H9 (cell line): ENCODE measurements around the gene SLC12A4. TPM values are rescaled to one million over a fixed set of nuclear protein-coding genes. Genes with fewer than 3 reads are reported as not detected.
"Not testable (repeated sequence)": the region's sequence is repeated elsewhere in the genome, so short reads cannot be mapped to it uniquely, and the experiment has no call there.

ENCODE experiments used
- DNase-seq: peaks from one replicate; pipeline ENCODE4 v3.0.0-alpha.2; 2017
- H2AFZ ChIP-seq: one replicate; pipeline ENCODE4 v1.6.1; 2013; ENCODE audit warnings: mild to moderate bottlenecking, low read length, control low read depth, moderate library complexity
- H2AK5ac ChIP-seq: 2 replicates; pipeline ENCODE4 v1.6.1; 2013; ENCODE audit warnings: low read length, control low read depth, mixed read lengths; ENCODE audit not compliant: insufficient read length
- H2BK120ac ChIP-seq: one replicate; pipeline ENCODE4 v1.6.1; 2013; ENCODE audit warnings: low read depth, mild to moderate bottlenecking, low read length, control low read depth, inconsistent platforms; ENCODE audit not compliant: poor library complexity, severe bottlenecking
- H2BK12ac ChIP-seq: 2 replicates; pipeline ENCODE4 v1.6.1; 2013; ENCODE audit warnings: low read length, control low read depth, mixed read lengths, low read depth; ENCODE audit not compliant: insufficient read length
- H2BK15ac ChIP-seq: 2 replicates; pipeline ENCODE4 v1.6.1; 2013; ENCODE audit warnings: low read depth, low read length, control low read depth
- H2BK20ac ChIP-seq: one replicate; pipeline ENCODE4 v1.6.1; 2013; ENCODE audit warnings: low read depth, mild to moderate bottlenecking, low read length, control low read depth, inconsistent platforms; ENCODE audit not compliant: poor library complexity, severe bottlenecking
- H2BK5ac ChIP-seq: 2 replicates; pipeline ENCODE4 v1.6.1; 2013; ENCODE audit warnings: low read length, control low read depth, mixed read lengths; ENCODE audit not compliant: insufficient read length
- H3K14ac ChIP-seq: 2 replicates; pipeline ENCODE4 v1.6.1; 2013; ENCODE audit warnings: low read length, control low read depth; ENCODE audit not compliant: insufficient read depth
- H3K18ac ChIP-seq: 2 replicates; pipeline ENCODE4 v1.6.1; 2013; ENCODE audit warnings: low read depth, mild to moderate bottlenecking, mixed read lengths, low read length, control low read depth; ENCODE audit not compliant: insufficient read length
- H3K23ac ChIP-seq: 2 replicates; pipeline ENCODE4 v1.6.1; 2013; ENCODE audit warnings: low read length, control low read depth, mixed read lengths, low read depth; ENCODE audit not compliant: insufficient read length
- H3K23me2 ChIP-seq: 2 replicates; pipeline ENCODE4 v1.6.1; 2013; ENCODE audit warnings: low read depth, mild to moderate bottlenecking, mixed read lengths, low read length, control low read depth; ENCODE audit not compliant: insufficient read length, poor library complexity, severe bottlenecking
- H3K27ac ChIP-seq: 2 replicates; pipeline ENCODE4 v1.5.1; 2013; ENCODE audit warnings: low read length, control low read depth, mixed read lengths, low read depth; ENCODE audit not compliant: insufficient read length
- H3K27me3 ChIP-seq: 2 replicates; pipeline ENCODE4 v1.6.1; 2013; ENCODE audit warnings: low read length, control low read depth, inconsistent platforms; ENCODE audit not compliant: insufficient read depth
- H3K4ac ChIP-seq: 2 replicates; pipeline ENCODE4 v1.6.1; 2013; ENCODE audit warnings: low read depth, mild to moderate bottlenecking, control low read depth, inconsistent platforms, low read length, moderate library complexity
- H3K4me1 ChIP-seq: 2 replicates; pipeline ENCODE4 v1.6.1; 2013; ENCODE audit warnings: low read length, control low read depth, inconsistent platforms; ENCODE audit not compliant: insufficient read depth
- H3K4me2 ChIP-seq: 2 replicates; pipeline ENCODE4 v1.6.1; 2013; ENCODE audit warnings: low read length, control low read depth, mixed read lengths; ENCODE audit not compliant: insufficient read length, insufficient read depth
- H3K56ac ChIP-seq: 2 replicates; pipeline ENCODE4 v1.6.1; 2013; ENCODE audit warnings: low read depth, mild to moderate bottlenecking, mixed read lengths, low read length, control low read depth; ENCODE audit not compliant: insufficient read length
- H3K79me1 ChIP-seq: 2 replicates; pipeline ENCODE4 v1.6.1; 2013; ENCODE audit warnings: low read depth, mild to moderate bottlenecking, moderate library complexity, low read length, control low read depth, inconsistent platforms; ENCODE audit not compliant: insufficient read depth, poor library complexity, severe bottlenecking
- H3K79me2 ChIP-seq: 2 replicates; pipeline ENCODE4 v1.6.1; 2013; ENCODE audit warnings: low read length, control low read depth, inconsistent platforms; ENCODE audit not compliant: insufficient read depth
- H3K9ac ChIP-seq: 2 replicates; pipeline ENCODE4 v1.6.1; 2013; ENCODE audit warnings: low read length, control low read depth, mixed read lengths; ENCODE audit not compliant: insufficient read length; ENCODE audit errors: extremely low read depth
- H3K9me3 ChIP-seq: one replicate; pipeline ENCODE4 v1.6.1; 2013; ENCODE audit warnings: low read depth, low read length, inconsistent platforms; ENCODE audit not compliant: control insufficient read depth
- H3T11ph ChIP-seq: one replicate; pipeline ENCODE4 v1.6.1; 2013; ENCODE audit warnings: mild to moderate bottlenecking, low read length, control low read depth, inconsistent platforms
- H4K20me1 ChIP-seq: one replicate; pipeline ENCODE4 v1.6.1; 2013; ENCODE audit not compliant: control insufficient read depth, insufficient read length, insufficient read depth
- H4K5ac ChIP-seq: 2 replicates; pipeline ENCODE4 v1.6.1; 2013; ENCODE audit warnings: low read depth, mild to moderate bottlenecking, mixed read lengths, low read length, control low read depth; ENCODE audit not compliant: insufficient read length
- H4K8ac ChIP-seq: replicated peaks from 2 replicates; pipeline ENCODE4 v1.6.1; 2013; ENCODE audit warnings: low read length, control low read depth, mixed read lengths, low read depth; ENCODE audit not compliant: insufficient read length
- H4K91ac ChIP-seq: 2 replicates; pipeline ENCODE4 v1.6.1; 2013; ENCODE audit warnings: low read depth, mild to moderate bottlenecking, moderate library complexity, mixed read lengths, low read length, control low read depth; ENCODE audit not compliant: insufficient read length
- H3K27ac Mint-ChIP-seq, 3 experiments: 2 replicates in 2 of 3; 3 replicates in 1 of 3; pipeline ENCODE4 v1.8.0; 2020 to 2021; ENCODE audit warnings: mixed read lengths in 3 of 3, mild to moderate bottlenecking in 1 of 3, moderate library complexity in 1 of 3
- H3K27me3 Mint-ChIP-seq: 2 replicates; pipeline ENCODE4 v1.8.0; 2021; ENCODE audit warnings: low read depth, mild to moderate bottlenecking, moderate library complexity, mixed read lengths
- H3K36me3 Mint-ChIP-seq, 3 experiments: 2 replicates in 2 of 3; 3 replicates in 1 of 3; pipeline ENCODE4 v1.8.0; 2020 to 2021; ENCODE audit warnings: low read depth in 3 of 3, mixed read lengths in 3 of 3; ENCODE audit not compliant: insufficient read depth in 1 of 3
- H3K4me1 Mint-ChIP-seq, 2 experiments: 2 replicates each; pipeline ENCODE4 v1.8.0; 2020; ENCODE audit warnings: mixed read lengths in 2 of 2
- H3K4me3 Mint-ChIP-seq, 2 experiments: 2 replicates in 1 of 2; 3 replicates in 1 of 2; pipeline ENCODE4 v1.8.0; 2020 to 2021; ENCODE audit warnings: mild to moderate bottlenecking in 2 of 2, mixed read lengths in 2 of 2, moderate library complexity in 1 of 2
- H3K9me3 Mint-ChIP-seq, 2 experiments: 2 replicates in 1 of 2; 3 replicates in 1 of 2; pipeline ENCODE4 v1.8.0; 2020; ENCODE audit warnings: mild to moderate bottlenecking in 2 of 2, mixed read lengths in 2 of 2, moderate library complexity in 1 of 2
- WGBS: extraction: QIAGEN DNeasy Blood & Tissue Kit; methylation state at CpG from one replicate; pipeline ENCODE4 v1.1.7; 2013; ENCODE audit warnings: missing lambda C conversion rate, low lambda C conversion rate, mixed read lengths; ENCODE audit not compliant: insufficient read length; ENCODE audit errors: extremely low coverage; 5-methylcytosine and 5-hydroxymethylcytosine counted together
- total RNA-seq: library from RNA; stranded (reverse); gene quantifications from 2 replicates; pipeline ENCODE4 v1.2.1, GENCODE V29; 2021
- TF ChIP-seq, protein P1 (sequence below): fragments of 200-600 bp; sonication (generic); conservative IDR thresholded peaks from 3 replicates; pipeline ENCODE4 v1.8.0; 2021; ENCODE audit warnings: antibody characterized with exemption, mild to moderate bottlenecking

SLC12A4 gene
- total RNA-seq, 1 experiment from 2014 or later: 46.7 TPM

DNA sequence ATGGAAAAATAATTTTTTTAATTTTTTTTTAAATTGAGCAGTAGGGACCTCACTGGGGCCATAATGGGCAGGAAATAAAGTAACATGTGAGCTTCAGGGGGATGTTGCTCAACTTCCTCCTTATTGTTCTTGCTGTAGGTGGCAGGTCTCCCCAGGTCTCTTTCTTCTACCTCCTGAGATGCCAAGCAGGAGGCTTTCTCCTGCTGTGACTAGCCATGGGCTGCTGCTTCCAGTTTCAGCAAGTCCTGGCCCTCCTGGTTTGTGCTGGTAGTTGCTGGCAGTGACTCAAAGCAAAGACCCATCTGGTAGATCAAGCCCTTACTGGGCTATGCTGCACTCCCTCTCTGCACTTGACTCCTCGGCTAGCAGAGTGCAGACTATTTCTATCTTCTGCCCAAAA lies 45.0 kb upstream of the SLC12A4 start:
- H2BK5ac ChIP-seq: no peak overlapping the region
- H4K5ac ChIP-seq: no peak overlapping the region
- no peak overlapping the region for H3K9ac ChIP-seq
- no peaks in the 10 kb centered on the region for H3K23me2 ChIP-seq
- H3T11ph ChIP-seq: no peak overlapping the region
- DNase-seq: no peak
- no peaks in the 10 kb centered on the region for H3K9me3 Mint-ChIP-seq
- H2AFZ ChIP-seq: no peak overlapping the region
- no peaks in the 10 kb centered on the region for H3K4me1 ChIP-seq
- H3K36me3 Mint-ChIP-seq: no peaks in the 10 kb centered on the region
- no peak overlapping the region for H4K8ac ChIP-seq
- TF ChIP-seq, protein P1, sequence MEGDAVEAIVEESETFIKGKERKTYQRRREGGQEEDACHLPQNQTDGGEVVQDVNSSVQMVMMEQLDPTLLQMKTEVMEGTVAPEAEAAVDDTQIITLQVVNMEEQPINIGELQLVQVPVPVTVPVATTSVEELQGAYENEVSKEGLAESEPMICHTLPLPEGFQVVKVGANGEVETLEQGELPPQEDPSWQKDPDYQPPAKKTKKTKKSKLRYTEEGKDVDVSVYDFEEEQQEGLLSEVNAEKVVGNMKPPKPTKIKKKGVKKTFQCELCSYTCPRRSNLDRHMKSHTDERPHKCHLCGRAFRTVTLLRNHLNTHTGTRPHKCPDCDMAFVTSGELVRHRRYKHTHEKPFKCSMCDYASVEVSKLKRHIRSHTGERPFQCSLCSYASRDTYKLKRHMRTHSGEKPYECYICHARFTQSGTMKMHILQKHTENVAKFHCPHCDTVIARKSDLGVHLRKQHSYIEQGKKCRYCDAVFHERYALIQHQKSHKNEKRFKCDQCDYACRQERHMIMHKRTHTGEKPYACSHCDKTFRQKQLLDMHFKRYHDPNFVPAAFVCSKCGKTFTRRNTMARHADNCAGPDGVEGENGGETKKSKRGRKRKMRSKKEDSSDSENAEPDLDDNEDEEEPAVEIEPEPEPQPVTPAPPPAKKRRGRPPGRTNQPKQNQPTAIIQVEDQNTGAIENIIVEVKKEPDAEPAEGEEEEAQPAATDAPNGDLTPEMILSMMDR: no peak
- H3K9me3 ChIP-seq: no peaks in the 10 kb centered on the region
- H3K4me2 ChIP-seq: no peak overlapping the region
- H3K4me3 Mint-ChIP-seq: no peak overlapping the region
- H3K14ac ChIP-seq: no peak overlapping the region
- peak overlapping the region in 1 of 3 experiments; percentile 55; a peak in 2 of 7 replicates for H3K27ac Mint-ChIP-seq
- H4K91ac ChIP-seq: no peak overlapping the region
- H2BK20ac ChIP-seq: no peak overlapping the region
- H3K56ac ChIP-seq: no peak overlapping the region
- H2BK15ac ChIP-seq: no peak overlapping the region
- no CpG with 5 or more reads among the region's 1 CpG for WGBS
- no peaks in the 10 kb centered on the region for H3K27me3 ChIP-seq
- peaks cover 6 to 9% of the 10 kb centered on the region in 2 experiments for H3K4me1 Mint-ChIP-seq
- H3K27me3 Mint-ChIP-seq: peaks cover 8% of the 10 kb centered on the region
- H3K79me2 ChIP-seq: no peaks in the 10 kb centered on the region
- no peaks in the 10 kb centered on the region for H4K20me1 ChIP-seq
- H3K27ac ChIP-seq: no peak overlapping the region
- no peak overlapping the region for H2AK5ac ChIP-seq
- no peak overlapping the region for H3K23ac ChIP-seq
- H3K18ac ChIP-seq: no peak overlapping the region
- H3K79me1 ChIP-seq: no peaks in the 10 kb centered on the region
- H2BK120ac ChIP-seq: no peak overlapping the region
- no peak overlapping the region for H3K4ac ChIP-seq
- H2BK12ac ChIP-seq: no peak overlapping the region

DNA sequence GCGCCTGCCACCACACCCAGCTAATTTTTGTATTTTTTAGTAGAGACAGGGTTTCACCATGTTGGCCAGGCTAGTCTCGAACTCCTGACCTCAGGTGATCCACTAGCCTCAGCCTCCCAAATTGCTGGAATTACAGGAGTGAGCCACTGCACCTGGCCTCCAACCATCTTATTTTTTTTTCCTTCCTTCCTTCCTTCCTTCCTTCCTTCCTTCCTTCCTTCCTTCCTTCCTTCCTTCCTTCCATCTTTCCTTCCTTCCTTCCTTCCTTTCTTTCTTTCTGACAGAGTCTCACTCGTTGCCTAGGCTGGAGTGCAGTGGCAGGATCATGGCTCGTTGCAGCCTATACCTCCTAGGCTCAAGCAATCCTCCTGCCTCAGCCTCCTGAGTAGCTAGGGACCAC lies 41.4 kb upstream of the SLC12A4 start:
- H3K18ac ChIP-seq, H3K4me2 ChIP-seq, H3K56ac ChIP-seq, H3K14ac ChIP-seq, H3K79me2 ChIP-seq, H2AK5ac ChIP-seq, H3K27me3 ChIP-seq, H2BK20ac ChIP-seq, H4K20me1 ChIP-seq, DNase-seq, H3K9me3 Mint-ChIP-seq, H3K79me1 ChIP-seq, H2AFZ ChIP-seq, H4K91ac ChIP-seq, H3K4me1 ChIP-seq, H3K23me2 ChIP-seq, H3T11ph ChIP-seq, H3K9me3 ChIP-seq, H3K9ac ChIP-seq, H3K23ac ChIP-seq, H3K27ac ChIP-seq, H3K4ac ChIP-seq, H2BK15ac ChIP-seq, H3K36me3 Mint-ChIP-seq, H4K5ac ChIP-seq, H2BK12ac ChIP-seq, H2BK120ac ChIP-seq, H2BK5ac ChIP-seq, H4K8ac ChIP-seq: not testable (repeated sequence)
- H3K4me1 Mint-ChIP-seq: peaks cover 14 to 16% of the 10 kb centered on the region in 2 experiments
- H3K27ac Mint-ChIP-seq: peak overlapping the region in 1 of 3 experiments; percentile 52; a peak in 1 of 7 replicates
- no CpG with 5 or more reads among the region's 4 CpGs for WGBS
- H3K4me3 Mint-ChIP-seq: peak overlapping the region in 1 of 2 experiments; percentile 40; a peak in 1 of 5 replicates
- H3K27me3 Mint-ChIP-seq: peaks cover 11% of the 10 kb centered on the region
